A549 (cell line): ENCODE data around the gene MCOLN1. TPM values are rescaled to one million over a fixed set of nuclear protein-coding genes. Genes with fewer than 3 reads are reported as not detected.

Experiments
- ATAC-seq, 2 experiments: fragments of 200-7000 bp in 1 of 2; fragments of >200 bp in 1 of 2; cut with Nextera tagmentation in 1 of 2; cut with Tn5 transposase in 1 of 2; 3 replicates each; pipeline versions ENCODE4 v1.8.0 to v1.9.1; 2018 to 2020; ENCODE audit warnings: mild to moderate bottlenecking in 1 of 2, moderate library complexity in 1 of 2
- CTCF ChIA-PET: fragments of 300-600 bp; sonication (Branson Sonifier 250); formaldehyde crosslinking; extraction: SDS; loops from one replicate; lab custom pipeline; 2021; ENCODE audit warnings: antibody characterized with exemption, inconsistent platforms; lab: Yijun Ruan, JAX
- POLR2A ChIA-PET: fragments of 350-600 bp; formaldehyde crosslinking; extraction: SDS; loops from one replicate; lab custom pipeline; 2021; ENCODE audit warnings: antibody characterized with exemption, inconsistent platforms; lab: Yijun Ruan, JAX
- DNase-seq, 2 experiments: peaks; one replicate each; pipeline versions ENCODE4 v3.0.0 to v3.0.0-alpha.2; 2011 to 2016; ENCODE audit warnings: low read depth in 1 of 2, low spot score in 1 of 2
- FAIRE-seq: peaks from 2 replicates; lab custom pipeline; 2011; peaks lifted over from hg19 to GRCh38; lab: Jason Lieb, UNC
- H3K27ac ChIP-seq, 2 experiments: fragments of >200 bp; sonication (Bioruptor Twin); formaldehyde crosslinking; 3 replicates each; pipeline ENCODE4 v1.5.1; 2016 to 2017
- H3K4me1 ChIP-seq: fragments of >200 bp; sonication (Bioruptor Twin); formaldehyde crosslinking; 3 replicates; pipeline ENCODE4 v1.6.1; 2016
- H3K4me2 ChIP-seq: fragments of >200 bp; sonication (Bioruptor Twin); formaldehyde crosslinking; 3 replicates; pipeline ENCODE4 v1.6.1; 2016
- H3K4me3 ChIP-seq: fragments of >200 bp; sonication (Bioruptor Twin); formaldehyde crosslinking; 3 replicates; pipeline ENCODE4 v1.5.1; 2016
- H3K9me3 ChIP-seq: fragments of >200 bp; sonication (Bioruptor Twin); formaldehyde crosslinking; 3 replicates; pipeline ENCODE4 v1.6.1; 2016
- CEBPB ChIP-seq, 2 experiments: fragments of >200 bp in 1 of 2; sonication (Bioruptor Twin) in 1 of 2; formaldehyde crosslinking in 1 of 2; IDR thresholded peaks; 2 replicates each; pipeline ENCODE4 v1.6.1; 2012 to 2016
- ESRRA ChIP-seq: fragments of 150-350 bp; IDR thresholded peaks from 2 replicates; pipeline ENCODE4 v1.6.1; 2014; ENCODE audit warnings: mild to moderate bottlenecking, low read length, borderline replicate concordance
- FOSL2 ChIP-seq, 2 experiments: fragments of 450-650 bp in 1 of 2; fragments of >200 bp in 1 of 2; sonication (Bioruptor Twin) in 1 of 2; formaldehyde crosslinking; IDR thresholded peaks; 2 replicates each; pipeline versions ENCODE4 v1.5.0 to v1.6.1; 2016 to 2020; ENCODE audit warnings: mild to moderate bottlenecking in 1 of 2, moderate library complexity in 1 of 2
- HDAC2 ChIP-seq: fragments of 200-600 bp; sonication (generic); IDR thresholded peaks from 2 replicates; pipeline ENCODE4 v1.6.1; 2016
- HES2 ChIP-seq: fragments of >200 bp; sonication (Bioruptor Twin); formaldehyde crosslinking; IDR thresholded peaks from 2 replicates; pipeline ENCODE4 v1.6.1; 2016
- HOXA7 ChIP-seq: fragments of 250-450 bp; sonication (Bioruptor Pico); IDR thresholded peaks from 2 replicates; pipeline ENCODE4 v1.5.0; 2020; ENCODE audit warnings: mild to moderate bottlenecking, moderate library complexity
- HOXB13 ChIP-seq: fragments of 250-450 bp; sonication (Bioruptor Pico); IDR thresholded peaks from 2 replicates; pipeline ENCODE4 v1.5.0; 2020; ENCODE audit warnings: low read depth, mild to moderate bottlenecking, moderate library complexity
- KDM1A ChIP-seq: fragments of 200-600 bp; sonication (generic); IDR thresholded peaks from 2 replicates; pipeline ENCODE4 v1.6.1; 2016; ENCODE audit warnings: low read depth, mild to moderate bottlenecking
- MAFK ChIP-seq: fragments of 450-650 bp; IDR thresholded peaks from 2 replicates; pipeline ENCODE4 v1.6.1; 2014; ENCODE audit not compliant: partially characterized antibody
- MAZ ChIP-seq: fragments of 150-350 bp; IDR thresholded peaks from 2 replicates; pipeline ENCODE4 v1.6.1; 2014; ENCODE audit warnings: antibody characterized with exemption, low read depth, low read length, borderline replicate concordance
- MYC ChIP-seq: IDR thresholded peaks from 2 replicates; pipeline ENCODE4 v1.6.1; 2012; ENCODE audit warnings: mild to moderate bottlenecking, inconsistent platforms, low read length, improper control_type of control experiment, borderline replicate concordance
- NFE2L2 ChIP-seq: fragments of 150-350 bp; conservative IDR thresholded peaks from 2 replicates; pipeline ENCODE4 v1.6.1; 2014; ENCODE audit warnings: low read length
- NPAS2 ChIP-seq: fragments of 250-450 bp; sonication (Bioruptor Pico); IDR thresholded peaks from 2 replicates; pipeline ENCODE4 v1.8.0; 2022; ENCODE audit warnings: mild to moderate bottlenecking, moderate library complexity, borderline replicate concordance
- NR3C1 ChIP-seq: fragments of >200 bp; sonication (Bioruptor Twin); formaldehyde crosslinking; IDR thresholded peaks from 3 replicates; pipeline ENCODE4 v1.6.1; 2017
- PHF8 ChIP-seq: fragments of 200-600 bp; sonication (generic); IDR thresholded peaks from 2 replicates; pipeline ENCODE4 v1.6.1; 2016; ENCODE audit warnings: low read depth, mild to moderate bottlenecking, antibody characterized with exemption, moderate library complexity, borderline replicate concordance
- RARB ChIP-seq: fragments of 250-450 bp; sonication (Bioruptor Pico); IDR thresholded peaks from 2 replicates; pipeline ENCODE4 v1.8.0; 2021; ENCODE audit warnings: mild to moderate bottlenecking, moderate library complexity
- RCOR1 ChIP-seq: fragments of 150-350 bp; IDR thresholded peaks from 2 replicates; pipeline ENCODE4 v1.6.1; 2014; ENCODE audit warnings: antibody characterized with exemption, low read length, low read depth
- RFX5 ChIP-seq: fragments of 450-650 bp; IDR thresholded peaks from 2 replicates; pipeline ENCODE4 v1.7.1; 2014; ENCODE audit warnings: antibody characterized with exemption, mild to moderate bottlenecking, moderate library complexity
- SMC3 ChIP-seq: fragments of >200 bp; sonication (Bioruptor Twin); formaldehyde crosslinking; IDR thresholded peaks from 3 replicates; pipeline ENCODE4 v1.6.1; 2018; ENCODE audit warnings: inconsistent platforms
- TFCP2L1 ChIP-seq: fragments of 250-450 bp; sonication (Bioruptor Pico); IDR thresholded peaks from 2 replicates; pipeline ENCODE4 v1.5.0; 2021; ENCODE audit warnings: mild to moderate bottlenecking
- ZFP36 ChIP-seq: fragments of 450-650 bp; IDR thresholded peaks from 2 replicates; pipeline ENCODE4 v1.6.1; 2014; ENCODE audit warnings: borderline replicate concordance; ENCODE audit not compliant: partially characterized antibody
- WGBS: methylation state at CpG from one replicate; pipeline ENCODE4 v1.1.6; 2017; ENCODE audit errors: missing lambda C conversion rate; 5-methylcytosine and 5-hydroxymethylcytosine counted together
- polyA plus RNA-seq, 4 experiments: library from polyadenylated mRNA; depleted of rRNA in 3 of 4; stranded (reverse); fragments of >200 nt; fragmentation: RNase III in 1 of 4; extraction: RNeasy Plus Mini Kit Qiagen cat#74134 plus additional on column Dnase treatment in 1 of 4; gene quantifications; 2 replicates in 3 of 4; 3 replicates in 1 of 4; pipeline ENCODE4 v1.2.3, GENCODE V29; 2011 to 2017
- TF ChIP-seq, protein P1 (sequence below): fragments of >200 bp; sonication (Bioruptor Twin); formaldehyde crosslinking; IDR thresholded peaks from 3 replicates; pipeline ENCODE4 v1.5.1; 2016
- TF ChIP-seq, protein P2 (sequence below): IDR thresholded peaks from 2 replicates; pipeline ENCODE4 v1.6.1; 2012

The MCOLN1 gene
- polyA plus RNA-seq, 2 of the 4 experiments (the other 2 are of a cell fraction): 13.1 to 13.4 TPM

DNA sequence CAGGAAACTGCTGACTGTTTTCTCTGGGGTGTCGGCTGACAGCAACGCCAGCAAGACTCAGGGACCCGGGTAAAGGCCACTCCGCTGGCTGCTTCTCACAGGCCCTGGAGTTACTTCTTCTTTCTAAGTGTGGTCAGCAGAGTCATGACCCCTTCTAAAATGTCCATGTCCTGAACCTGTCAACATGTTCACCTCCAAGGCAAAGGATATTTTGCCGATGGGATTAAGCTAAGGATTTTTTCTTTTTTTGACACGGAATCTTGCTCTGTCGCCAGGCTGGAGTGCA lies 41.5 kb upstream of the MCOLN1 start:
- FAIRE-seq (no peak), DNase-seq (no peak), ATAC-seq (no peak)
- ChIA-PET CTCF (no interaction called here), POLR2A (no interaction called here)
- WGBS: 96% methylated on average over 7 of the region's 7 CpGs
- H3K4me2 ChIP-seq: no peak overlapping the region
- H3K4me3 ChIP-seq: no peak overlapping the region
- TF ChIP-seq RCOR1 (no peak), MYC (no peak), FOSL2 (IDR thresholded peaks at IDR 0.05) (no peak), FOSL2 (CRISPR knock-in tag; IDR thresholded peaks at IDR 0.05) (no peak), PHF8 (no peak), TFCP2L1 (no peak), MAZ (no peak), CEBPB (IDR thresholded peaks at IDR 0.05) (no peak), HOXB13 (CRISPR knock-in tag) (no peak), NFE2L2 (no peak), MAFK (no peak), RFX5 (no peak)
- TF ChIP-seq, protein P1, sequence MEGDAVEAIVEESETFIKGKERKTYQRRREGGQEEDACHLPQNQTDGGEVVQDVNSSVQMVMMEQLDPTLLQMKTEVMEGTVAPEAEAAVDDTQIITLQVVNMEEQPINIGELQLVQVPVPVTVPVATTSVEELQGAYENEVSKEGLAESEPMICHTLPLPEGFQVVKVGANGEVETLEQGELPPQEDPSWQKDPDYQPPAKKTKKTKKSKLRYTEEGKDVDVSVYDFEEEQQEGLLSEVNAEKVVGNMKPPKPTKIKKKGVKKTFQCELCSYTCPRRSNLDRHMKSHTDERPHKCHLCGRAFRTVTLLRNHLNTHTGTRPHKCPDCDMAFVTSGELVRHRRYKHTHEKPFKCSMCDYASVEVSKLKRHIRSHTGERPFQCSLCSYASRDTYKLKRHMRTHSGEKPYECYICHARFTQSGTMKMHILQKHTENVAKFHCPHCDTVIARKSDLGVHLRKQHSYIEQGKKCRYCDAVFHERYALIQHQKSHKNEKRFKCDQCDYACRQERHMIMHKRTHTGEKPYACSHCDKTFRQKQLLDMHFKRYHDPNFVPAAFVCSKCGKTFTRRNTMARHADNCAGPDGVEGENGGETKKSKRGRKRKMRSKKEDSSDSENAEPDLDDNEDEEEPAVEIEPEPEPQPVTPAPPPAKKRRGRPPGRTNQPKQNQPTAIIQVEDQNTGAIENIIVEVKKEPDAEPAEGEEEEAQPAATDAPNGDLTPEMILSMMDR: no peak
- TF ChIP-seq, protein P2, sequence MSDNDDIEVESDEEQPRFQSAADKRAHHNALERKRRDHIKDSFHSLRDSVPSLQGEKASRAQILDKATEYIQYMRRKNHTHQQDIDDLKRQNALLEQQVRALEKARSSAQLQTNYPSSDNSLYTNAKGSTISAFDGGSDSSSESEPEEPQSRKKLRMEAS: no peak
- H3K4me1 ChIP-seq: no peaks in the 10 kb centered on the region
- no peak overlapping the region for H3K27ac ChIP-seq
- no peaks in the 10 kb centered on the region for H3K9me3 ChIP-seq

GRCh38 chr19:7482584-7483439 lies 39.6 kb upstream of the MCOLN1 start:
- DNase-seq (no peak), FAIRE-seq (no peak), ATAC-seq (peak in 1 of 2 experiments; percentile 30; a peak in 2 of 6 replicates)
- no peaks in the 10 kb centered on the region for H3K4me1 ChIP-seq
- H3K9me3 ChIP-seq: no peaks in the 10 kb centered on the region
- no peak overlapping the region for H3K27ac ChIP-seq
- POLR2A ChIA-PET: no interaction called here
- H3K4me3 ChIP-seq: no peak overlapping the region
- no peak overlapping the region for H3K4me2 ChIP-seq
- CTCF ChIA-PET: no interaction called here
- TF ChIP-seq, protein P1: no peak
- TF ChIP-seq HOXA7 (no peak), TFCP2L1 (no peak), RARB (CRISPR knock-in tag) (no peak), ESRRA (no peak), NPAS2 (CRISPR knock-in tag) (no peak), HDAC2 (no peak), NR3C1 (no peak), NFE2L2 (no peak), ZFP36 (no peak), KDM1A (no peak), SMC3 (no peak), HES2 (no peak)
- 89% methylated on average over 15 of the region's 37 CpGs for WGBS
